ENCODE results near the gene IFT52.

The IFT52 gene

GRCh38 chr20:43694763-43695162 lies 104.0 kb downstream of the IFT52 start:
- DNase-seq = no peak

GRCh38 chr20:43695571-43695970 lies 104.8 kb downstream of the IFT52 start:
- DNase-seq = no peak

Measured in NCI-H524 treated with DMSO at 0.1 percent for 48 hours (cell line).